ENCODE results near the gene PLXDC2.

DNA sequence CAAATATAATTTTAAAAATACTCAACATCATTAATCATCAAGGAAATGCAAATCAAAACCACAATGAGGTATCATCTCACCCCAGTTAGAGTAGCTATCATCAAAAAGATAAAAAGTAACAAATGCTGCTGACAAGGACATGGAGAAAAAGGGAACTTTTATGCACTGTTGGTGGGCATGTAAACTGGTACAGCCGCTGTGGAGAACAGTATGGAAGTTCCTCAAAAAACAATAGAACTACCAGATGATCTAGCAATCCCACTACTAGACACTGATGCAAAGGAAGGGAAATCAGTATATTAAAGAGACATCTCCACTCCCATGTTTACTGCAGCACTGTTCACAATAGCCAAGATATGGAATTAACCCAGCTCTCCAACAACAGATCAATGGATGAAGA lies 384.5 kb downstream of the PLXDC2 start:
- TF ChIP-seq POLR2A (IDR thresholded peaks at IDR 0.05; ENCODE audit: low read depth, low read length) = no peak
- TF ChIP-seq POLR2AphosphoS5 (IDR thresholded peaks at IDR 0.05; ENCODE audit: low read depth, low read length) = no peak
- TF ChIP-seq TAF1 (IDR thresholded peaks at IDR 0.05; ENCODE audit: borderline replicate concordance, low read depth, low read length) = no peak

Data from GM12892 (cell line).